Measurements from ENCODE around the gene USH2A. TPM values are rescaled to one million over a fixed set of nuclear protein-coding genes. Genes with fewer than 3 reads are reported as not detected.

The USH2A gene
- polyA plus RNA-seq, 1 of the 3 experiments (the other 2 are of a cell fraction): under 0.01 TPM

GRCh38 chr1:216046336-216046735 lies 376.9 kb downstream of the USH2A start:
- Histone ChIP-seq H3K27ac (ENCODE audit: low read depth in 2 of 2, low read length in 1 of 2) (no peak overlapping the region), H3K4me1 (ENCODE audit: control insufficient read depth in 1 of 2, insufficient read depth in 2 of 2, low read depth in 1 of 2, low read length in 1 of 2) (no peaks in the 10 kb centered on the region), H3K9me3 (no peaks in the 10 kb centered on the region), H3K79me2 (ENCODE audit: insufficient read depth) (no peaks in the 10 kb centered on the region), H3K36me3 (replicated peaks in 1 of 2; ENCODE audit: control insufficient read depth in 1 of 2, insufficient read depth in 2 of 2, low read length in 1 of 2) (no peaks in the 10 kb centered on the region), H3K27me3 (ENCODE audit: insufficient read depth) (no peaks in the 10 kb centered on the region), H4K20me1 (ENCODE audit: insufficient read depth) (no peaks in the 10 kb centered on the region), H3K4me2 (no peak overlapping the region), H3K9me2 (no peaks in the 10 kb centered on the region), H3K4me3 (ENCODE audit: low read depth in 2 of 2, low read length in 1 of 2) (no peak overlapping the region), H3K9ac (no peak overlapping the region), H2AFZ (ENCODE audit: low read depth) (no peak overlapping the region), H3F3A (replicated peaks; ENCODE audit: insufficient read depth) (no peaks in the 10 kb centered on the region)
- DNase-seq: no peak
- ChIA-PET CTCF (interaction anchor here (0.7 kb wide), 1 partner anchor 396 kb away, joined by 3 read pairs; no protein-coding TSS in a partner anchor), POLR2A (no interaction called here)
- 59% methylated on average over 4 of the region's 4 CpGs for WGBS (ENCODE audit: low lambda C conversion rate)
- no peak for TF ChIP-seq ELF1 (IDR thresholded peaks at IDR 0.05)
- TF ChIP-seq, protein P1, sequence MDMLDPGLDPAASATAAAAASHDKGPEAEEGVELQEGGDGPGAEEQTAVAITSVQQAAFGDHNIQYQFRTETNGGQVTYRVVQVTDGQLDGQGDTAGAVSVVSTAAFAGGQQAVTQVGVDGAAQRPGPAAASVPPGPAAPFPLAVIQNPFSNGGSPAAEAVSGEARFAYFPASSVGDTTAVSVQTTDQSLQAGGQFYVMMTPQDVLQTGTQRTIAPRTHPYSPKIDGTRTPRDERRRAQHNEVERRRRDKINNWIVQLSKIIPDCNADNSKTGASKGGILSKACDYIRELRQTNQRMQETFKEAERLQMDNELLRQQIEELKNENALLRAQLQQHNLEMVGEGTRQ (IDR thresholded peaks at IDR 0.05; ENCODE audit: borderline replicate concordance, low read depth, low read length): no peak
- TF ChIP-seq RAD21 (IDR thresholded peaks at IDR 0.05; ENCODE audit: low read length): no peak
- no peak for TF ChIP-seq CTCF (IDR thresholded peaks at IDR 0.05)
- no peak for TF ChIP-seq USF1 (IDR thresholded peaks at IDR 0.05; ENCODE audit: borderline replicate concordance, low read depth)
- no peak for TF ChIP-seq JUND (IDR thresholded peaks at IDR 0.05)
- TF ChIP-seq FOSL2 (IDR thresholded peaks at IDR 0.05; ENCODE audit: borderline replicate concordance, low read depth): no peak
- no peak for TF ChIP-seq NFIC (IDR thresholded peaks at IDR 0.05; ENCODE audit: borderline replicate concordance)
- no peak for TF ChIP-seq NRF1 (IDR thresholded peaks at IDR 0.05; ENCODE audit: low read depth, low read length)
- no peak for TF ChIP-seq CHD2 (IDR thresholded peaks at IDR 0.05; ENCODE audit: low read length, partially characterized antibody)
- no peak for TF ChIP-seq RXRA (IDR thresholded peaks at IDR 0.05; ENCODE audit: borderline replicate concordance, low read depth)
- TF ChIP-seq, protein P2, sequence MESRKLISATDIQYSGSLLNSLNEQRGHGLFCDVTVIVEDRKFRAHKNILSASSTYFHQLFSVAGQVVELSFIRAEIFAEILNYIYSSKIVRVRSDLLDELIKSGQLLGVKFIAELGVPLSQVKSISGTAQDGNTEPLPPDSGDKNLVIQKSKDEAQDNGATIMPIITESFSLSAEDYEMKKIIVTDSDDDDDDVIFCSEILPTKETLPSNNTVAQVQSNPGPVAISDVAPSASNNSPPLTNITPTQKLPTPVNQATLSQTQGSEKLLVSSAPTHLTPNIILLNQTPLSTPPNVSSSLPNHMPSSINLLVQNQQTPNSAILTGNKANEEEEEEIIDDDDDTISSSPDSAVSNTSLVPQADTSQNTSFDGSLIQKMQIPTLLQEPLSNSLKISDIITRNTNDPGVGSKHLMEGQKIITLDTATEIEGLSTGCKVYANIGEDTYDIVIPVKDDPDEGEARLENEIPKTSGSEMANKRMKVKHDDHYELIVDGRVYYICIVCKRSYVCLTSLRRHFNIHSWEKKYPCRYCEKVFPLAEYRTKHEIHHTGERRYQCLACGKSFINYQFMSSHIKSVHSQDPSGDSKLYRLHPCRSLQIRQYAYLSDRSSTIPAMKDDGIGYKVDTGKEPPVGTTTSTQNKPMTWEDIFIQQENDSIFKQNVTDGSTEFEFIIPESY (IDR thresholded peaks at IDR 0.05; ENCODE audit: borderline replicate concordance, low read depth): no peak
- TF ChIP-seq, protein P3, sequence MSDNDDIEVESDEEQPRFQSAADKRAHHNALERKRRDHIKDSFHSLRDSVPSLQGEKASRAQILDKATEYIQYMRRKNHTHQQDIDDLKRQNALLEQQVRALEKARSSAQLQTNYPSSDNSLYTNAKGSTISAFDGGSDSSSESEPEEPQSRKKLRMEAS (IDR thresholded peaks at IDR 0.05; ENCODE audit: low read depth): no peak
- no peak for TF ChIP-seq TAF1 (IDR thresholded peaks at IDR 0.05; ENCODE audit: borderline replicate concordance, low read depth, low read length)
- no peak for TF ChIP-seq POLR2AphosphoS5 (IDR thresholded peaks at IDR 0.05; ENCODE audit: low read depth, low read length)
- no peak for TF ChIP-seq RCOR1 (IDR thresholded peaks at IDR 0.05; ENCODE audit: low read length)
